IPS-20b (cell line): Measurements from ENCODE around the gene SCARB1.

Source experiments
- H3K27ac ChIP-seq: one replicate; pipeline ENCODE4 v1.5.1; 2013; ENCODE audit warnings: low read length
- H3K27me3 ChIP-seq: 2 replicates; pipeline ENCODE4 v1.6.1; 2013; ENCODE audit warnings: mild to moderate bottlenecking, low read length, inconsistent platforms; ENCODE audit not compliant: insufficient read depth
- H3K36me3 ChIP-seq: 2 replicates; pipeline ENCODE4 v1.6.1; 2013; ENCODE audit warnings: low read depth, mild to moderate bottlenecking, inconsistent platforms, low read length, moderate library complexity; ENCODE audit not compliant: insufficient read depth
- H3K4me1 ChIP-seq: 2 replicates; pipeline ENCODE4 v1.6.1; 2013; ENCODE audit warnings: mild to moderate bottlenecking, control low read depth, inconsistent platforms, low read length, moderate library complexity; ENCODE audit not compliant: insufficient read depth
- H3K4me3 ChIP-seq: 2 replicates; pipeline ENCODE4 v1.5.1; 2013; ENCODE audit warnings: mild to moderate bottlenecking, low read length, inconsistent platforms
- H3K9ac ChIP-seq: 2 replicates; pipeline ENCODE4 v1.6.1; 2013; ENCODE audit warnings: low read depth, mild to moderate bottlenecking, inconsistent platforms, low read length, moderate library complexity
- H3K9me3 ChIP-seq: 2 replicates; pipeline ENCODE4 v1.6.1; 2013; ENCODE audit warnings: mild to moderate bottlenecking, low read depth, low read length, inconsistent platforms; ENCODE audit not compliant: insufficient read depth

Gene SCARB1

GRCh38 chr12:124769881-124770512, 93.7 kb downstream of the SCARB1 start:
- H3K9me3 ChIP-seq, result peaks cover 6% of the 10 kb centered on the region
- peaks cover 12% of the 10 kb centered on the region for H3K27me3 ChIP-seq
- no peak overlapping the region for H3K27ac ChIP-seq
- no peaks in the 10 kb centered on the region for H3K36me3 ChIP-seq
- no peak overlapping the region for H3K4me3 ChIP-seq
- H3K9ac ChIP-seq, result no peak overlapping the region
- H3K4me1 ChIP-seq, result no peaks in the 10 kb centered on the region; the same call in 1 of the 2 replicates

- H3K9ac ChIP-seq, result no peak overlapping the region
- H3K27ac ChIP-seq, result no peak overlapping the region
- H3K4me3 ChIP-seq, result no peak overlapping the region
- peaks cover 13% of the 10 kb centered on the region for H3K9me3 ChIP-seq
- no peaks in the 10 kb centered on the region; the same call in 1 of the 2 replicates for H3K4me1 ChIP-seq
- no peaks in the 10 kb centered on the region for H3K36me3 ChIP-seq
- peaks cover 12% of the 10 kb centered on the region for H3K27me3 ChIP-seq
Measured at GRCh38 chr12:124769163-124769530, 94.5 kb downstream of the SCARB1 start.

- Histone ChIP-seq H3K9ac (no peak overlapping the region), H3K27ac (no peak overlapping the region), H3K36me3 (no peaks in the 10 kb centered on the region), H3K9me3 (peaks cover 13% of the 10 kb centered on the region), H3K4me3 (no peak overlapping the region), H3K27me3 (peaks cover 12% of the 10 kb centered on the region), H3K4me1 (no peaks in the 10 kb centered on the region; the same call in 1 of the 2 replicates)
Measured at GRCh38 chr12:124768452-124769162, 95.1 kb downstream of the SCARB1 start.

- no peak overlapping the region for H3K9ac ChIP-seq
- H3K4me1 ChIP-seq, result no peaks in the 10 kb centered on the region; the same call in 1 of the 2 replicates
- peaks cover 13% of the 10 kb centered on the region for H3K9me3 ChIP-seq
- H3K27ac ChIP-seq, result no peak overlapping the region
- no peak overlapping the region for H3K4me3 ChIP-seq
- no peaks in the 10 kb centered on the region for H3K36me3 ChIP-seq
- peaks cover 8% of the 10 kb centered on the region for H3K27me3 ChIP-seq
Measured at GRCh38 chr12:124767066-124767821, 96.4 kb downstream of the SCARB1 start.

- no peak overlapping the region for H3K9ac ChIP-seq
- H3K36me3 ChIP-seq, result no peaks in the 10 kb centered on the region
- no peak overlapping the region for H3K27ac ChIP-seq
- peaks cover 13% of the 10 kb centered on the region for H3K9me3 ChIP-seq
- peaks cover 2% of the 10 kb centered on the region; the same call in 1 of the 2 replicates for H3K27me3 ChIP-seq
- no peaks in the 10 kb centered on the region; the same call in 1 of the 2 replicates for H3K4me1 ChIP-seq
- H3K4me3 ChIP-seq, result no peak overlapping the region
Measured at GRCh38 chr12:124766727-124767065, 97.0 kb downstream of the SCARB1 start.

- Histone ChIP-seq H3K27me3 (no peaks in the 10 kb centered on the region), H3K27ac (no peak overlapping the region), H3K4me3 (no peak overlapping the region), H3K4me1 (no peaks in the 10 kb centered on the region; the same call in 1 of the 2 replicates), H3K9me3 (peaks cover 13% of the 10 kb centered on the region), H3K36me3 (no peaks in the 10 kb centered on the region), H3K9ac (no peak overlapping the region)
Measured at GRCh38 chr12:124765581-124766489, 97.8 kb downstream of the SCARB1 start.

GRCh38 chr12:124764870-124765580, 98.6 kb downstream of the SCARB1 start:
- Histone ChIP-seq H3K4me1 (no peaks in the 10 kb centered on the region; the same call in 1 of the 2 replicates), H3K9ac (no peak overlapping the region), H3K9me3 (peaks cover 13% of the 10 kb centered on the region), H3K4me3 (no peak overlapping the region; the same call in 1 of the 2 replicates), H3K36me3 (no peaks in the 10 kb centered on the region), H3K27ac (no peak overlapping the region), H3K27me3 (no peaks in the 10 kb centered on the region)

GRCh38 chr12:124764451-124764850, 99.2 kb downstream of the SCARB1 start:
- H3K27ac ChIP-seq, result no peak overlapping the region
- H3K36me3 ChIP-seq, result no peaks in the 10 kb centered on the region
- H3K4me1 ChIP-seq, result no peaks in the 10 kb centered on the region; the same call in 1 of the 2 replicates
- no peaks in the 10 kb centered on the region for H3K27me3 ChIP-seq
- H3K9ac ChIP-seq, result no peak overlapping the region
- peaks cover 13% of the 10 kb centered on the region for H3K9me3 ChIP-seq
- no peak overlapping the region; the same call in 1 of the 2 replicates for H3K4me3 ChIP-seq

- H3K9ac ChIP-seq, result no peak overlapping the region
- H3K9me3 ChIP-seq, result peaks cover 13% of the 10 kb centered on the region
- H3K27me3 ChIP-seq, result no peaks in the 10 kb centered on the region
- no peaks in the 10 kb centered on the region for H3K36me3 ChIP-seq
- no peaks in the 10 kb centered on the region; the same call in 1 of the 2 replicates for H3K4me1 ChIP-seq
- no peak overlapping the region for H3K4me3 ChIP-seq
- no peak overlapping the region for H3K27ac ChIP-seq
Measured at GRCh38 chr12:124763594-124763979, 100.1 kb downstream of the SCARB1 start.

- H3K36me3 ChIP-seq, result no peaks in the 10 kb centered on the region
- H3K27ac ChIP-seq, result no peak overlapping the region
- peaks cover 13% of the 10 kb centered on the region for H3K9me3 ChIP-seq
- no peak overlapping the region for H3K4me3 ChIP-seq
- no peaks in the 10 kb centered on the region for H3K27me3 ChIP-seq
- no peak overlapping the region for H3K9ac ChIP-seq
- H3K4me1 ChIP-seq, result no peaks in the 10 kb centered on the region; the same call in 1 of the 2 replicates
Measured at GRCh38 chr12:124762791-124763593, 100.7 kb downstream of the SCARB1 start.
